ENCODE data around the gene PSPC1.

DNA sequence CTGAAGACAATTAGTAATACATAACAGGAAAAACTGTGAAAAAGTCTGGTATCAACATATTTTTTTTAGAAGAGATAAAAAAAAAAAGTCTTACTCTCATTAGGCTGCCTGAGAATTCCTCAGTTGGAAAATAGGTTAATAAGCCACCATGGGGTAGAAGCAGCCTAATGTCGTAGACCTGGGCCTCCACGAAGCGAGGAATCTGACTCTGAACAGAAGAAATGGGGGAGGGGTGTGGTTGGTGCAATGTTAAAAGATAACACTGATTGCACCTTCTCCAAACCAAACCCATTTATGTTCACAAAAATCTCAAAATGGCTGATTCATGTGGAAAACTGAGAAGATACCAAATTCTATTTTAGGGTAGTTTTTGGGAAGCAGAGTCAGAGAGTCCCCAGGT is 86.9 kb downstream of the PSPC1 start:
- TF ChIP-seq RNF2 (IDR thresholded peaks at IDR 0.05; ENCODE audit: borderline replicate concordance, low read depth) = no peak
- TF ChIP-seq, protein P1, sequence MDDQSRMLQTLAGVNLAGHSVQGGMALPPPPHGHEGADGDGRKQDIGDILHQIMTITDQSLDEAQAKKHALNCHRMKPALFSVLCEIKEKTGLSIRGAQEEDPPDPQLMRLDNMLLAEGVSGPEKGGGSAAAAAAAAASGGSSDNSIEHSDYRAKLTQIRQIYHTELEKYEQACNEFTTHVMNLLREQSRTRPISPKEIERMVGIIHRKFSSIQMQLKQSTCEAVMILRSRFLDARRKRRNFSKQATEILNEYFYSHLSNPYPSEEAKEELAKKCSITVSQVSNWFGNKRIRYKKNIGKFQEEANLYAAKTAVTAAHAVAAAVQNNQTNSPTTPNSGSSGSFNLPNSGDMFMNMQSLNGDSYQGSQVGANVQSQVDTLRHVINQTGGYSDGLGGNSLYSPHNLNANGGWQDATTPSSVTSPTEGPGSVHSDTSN (IDR thresholded peaks at IDR 0.05) = no peak
- TF ChIP-seq, protein P2, sequence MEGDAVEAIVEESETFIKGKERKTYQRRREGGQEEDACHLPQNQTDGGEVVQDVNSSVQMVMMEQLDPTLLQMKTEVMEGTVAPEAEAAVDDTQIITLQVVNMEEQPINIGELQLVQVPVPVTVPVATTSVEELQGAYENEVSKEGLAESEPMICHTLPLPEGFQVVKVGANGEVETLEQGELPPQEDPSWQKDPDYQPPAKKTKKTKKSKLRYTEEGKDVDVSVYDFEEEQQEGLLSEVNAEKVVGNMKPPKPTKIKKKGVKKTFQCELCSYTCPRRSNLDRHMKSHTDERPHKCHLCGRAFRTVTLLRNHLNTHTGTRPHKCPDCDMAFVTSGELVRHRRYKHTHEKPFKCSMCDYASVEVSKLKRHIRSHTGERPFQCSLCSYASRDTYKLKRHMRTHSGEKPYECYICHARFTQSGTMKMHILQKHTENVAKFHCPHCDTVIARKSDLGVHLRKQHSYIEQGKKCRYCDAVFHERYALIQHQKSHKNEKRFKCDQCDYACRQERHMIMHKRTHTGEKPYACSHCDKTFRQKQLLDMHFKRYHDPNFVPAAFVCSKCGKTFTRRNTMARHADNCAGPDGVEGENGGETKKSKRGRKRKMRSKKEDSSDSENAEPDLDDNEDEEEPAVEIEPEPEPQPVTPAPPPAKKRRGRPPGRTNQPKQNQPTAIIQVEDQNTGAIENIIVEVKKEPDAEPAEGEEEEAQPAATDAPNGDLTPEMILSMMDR (IDR thresholded peaks at IDR 0.05) = no peak
